ENCODE results near the gene NDUFS8.

- no peak for TF ChIP-seq CTCF (IDR thresholded peaks at IDR 0.05; ENCODE audit: poor library complexity)
- TF ChIP-seq EZH2 (IDR thresholded peaks at IDR 0.05; ENCODE audit: borderline replicate concordance), result no peak
Measured at GRCh38 chr11:68047437-68048290, 17.2 kb downstream of the NDUFS8 start.
